Stimulated activated CD8-positive, alpha-beta memory T cell treated with anti-CD3 and anti-CD28 coated beads, Interleukin-2, amount 100 ng/mL, for 48 hours (primary cell): Measurements from ENCODE around the gene ADGRD1.
"Not testable (repeated sequence)": the region's sequence is repeated elsewhere in the genome, so short reads cannot be mapped to it uniquely, and the experiment has no call there.

Source experiments
- DNase-seq, 2 donors: peaks; one replicate each; pipeline ENCODE4 v3.0.0-alpha.2; 2020; ENCODE audit warnings: low read depth in 2 of 2

ADGRD1 gene

DNA sequence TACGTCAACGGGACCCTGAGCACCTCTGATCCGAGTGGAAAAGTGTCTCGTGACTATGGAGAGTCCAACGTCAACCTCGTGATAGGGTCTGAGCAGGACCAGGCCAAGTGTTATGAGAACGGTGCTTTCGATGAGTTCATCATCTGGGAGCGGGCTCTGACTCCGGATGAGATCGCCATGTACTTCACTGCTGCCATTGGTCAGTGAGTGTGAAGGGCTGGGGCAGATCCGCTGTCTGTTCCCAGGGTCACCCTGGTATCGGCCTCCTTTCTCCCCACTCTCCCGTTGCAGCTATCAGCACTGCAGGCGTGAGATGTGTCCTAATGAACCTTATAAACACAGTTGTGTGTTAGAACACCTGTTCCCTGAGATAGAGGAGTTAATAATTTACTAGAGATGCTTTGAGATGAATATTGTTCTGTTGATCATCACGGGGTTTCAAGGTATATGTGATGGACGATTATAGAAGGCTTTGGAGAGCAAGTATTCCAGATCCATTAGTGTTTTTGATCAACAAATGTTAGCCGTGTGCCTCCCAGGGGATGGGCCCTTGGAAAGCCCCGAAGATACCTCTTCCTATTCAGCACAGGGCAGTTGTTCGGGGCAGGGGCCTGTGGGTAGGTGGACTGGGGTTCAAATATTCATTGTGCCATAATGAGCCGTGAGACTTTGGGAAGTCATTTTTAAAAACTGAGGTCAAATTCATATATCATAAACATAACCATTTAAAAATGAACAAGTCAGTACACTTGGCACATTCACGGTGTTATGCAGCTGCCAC is 33.6 kb downstream of the ADGRD1 start:
- DNase-seq, result no peak

DNA sequence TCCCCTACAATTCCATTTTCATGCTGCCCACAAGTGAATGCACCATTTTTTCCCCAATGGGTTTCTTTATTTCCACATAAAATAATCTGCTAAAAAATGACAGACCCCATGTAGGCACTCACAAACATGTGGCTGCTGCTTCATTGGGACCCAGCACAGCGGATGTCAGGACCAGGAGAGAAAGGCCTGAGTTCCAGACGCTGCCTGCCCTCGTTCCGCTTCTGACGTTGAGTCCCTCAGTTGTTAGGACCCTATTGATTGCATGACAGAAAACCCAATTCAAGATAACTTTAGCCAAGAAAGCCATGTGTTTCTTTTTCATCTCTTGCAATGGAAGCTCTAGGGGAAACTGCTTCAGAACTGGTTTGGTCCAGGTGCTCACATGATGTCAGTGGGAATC is 34.6 kb downstream of the ADGRD1 start:
- no peak for DNase-seq

DNA sequence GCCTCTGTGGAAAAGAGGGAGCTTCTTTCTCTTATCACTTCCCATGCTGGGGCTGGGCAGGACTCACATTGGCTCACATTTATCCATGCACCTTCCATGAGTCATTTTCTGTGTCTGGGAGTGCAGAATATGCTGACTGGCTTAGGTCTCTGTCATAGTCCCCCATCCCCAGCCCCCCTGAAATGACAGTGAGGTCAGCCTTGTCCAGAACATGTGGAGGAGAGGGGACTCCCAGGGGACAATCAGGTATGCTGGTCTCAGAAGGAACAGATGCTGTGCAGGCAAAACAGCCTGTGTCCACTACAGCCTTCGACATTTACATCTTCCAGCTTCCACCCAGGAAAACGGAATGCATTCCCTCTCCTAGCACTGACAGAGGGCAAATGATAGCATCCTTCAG is 35.0 kb downstream of the ADGRD1 start:
- no peak for DNase-seq

DNA sequence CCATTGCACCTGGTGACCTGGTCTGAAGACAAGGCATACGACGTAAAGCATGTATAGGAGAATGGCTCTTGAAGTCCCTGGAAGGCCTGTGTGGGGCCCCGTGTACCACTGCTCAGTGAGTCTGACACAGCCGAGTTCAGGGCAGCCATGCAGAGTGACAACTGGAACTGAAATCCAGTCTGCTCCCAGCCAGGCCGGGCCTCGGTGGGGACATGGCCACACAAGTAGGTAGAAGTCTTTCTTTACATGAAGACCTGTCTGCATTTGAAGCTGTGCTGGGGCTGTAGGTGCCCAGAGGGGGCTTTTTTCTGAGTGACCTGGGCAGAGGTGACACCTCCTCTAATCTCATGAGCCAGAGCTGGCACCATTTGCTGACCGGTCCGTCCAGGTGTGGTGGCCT is 35.7 kb downstream of the ADGRD1 start:
- no peak for DNase-seq

DNA sequence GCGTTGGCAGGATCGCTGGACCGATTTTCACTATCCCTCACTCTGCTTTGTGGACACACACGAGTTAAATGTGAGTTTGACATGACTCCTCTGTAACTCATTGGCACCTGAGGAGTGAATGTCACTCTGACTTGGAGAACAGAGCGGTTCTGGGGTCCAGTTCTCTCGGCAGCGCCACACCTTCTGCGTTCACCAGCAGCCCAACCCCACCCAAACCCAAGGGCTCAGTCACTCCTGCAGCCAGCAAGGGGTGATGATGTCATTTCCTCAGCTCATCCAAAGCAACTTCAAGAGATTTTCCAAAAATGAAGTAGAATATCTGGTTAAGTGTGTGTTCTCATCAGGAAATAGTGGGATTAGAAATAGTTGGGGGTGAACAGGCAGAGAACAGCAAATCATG is 36.3 kb downstream of the ADGRD1 start:
- DNase-seq, result no peak

DNA sequence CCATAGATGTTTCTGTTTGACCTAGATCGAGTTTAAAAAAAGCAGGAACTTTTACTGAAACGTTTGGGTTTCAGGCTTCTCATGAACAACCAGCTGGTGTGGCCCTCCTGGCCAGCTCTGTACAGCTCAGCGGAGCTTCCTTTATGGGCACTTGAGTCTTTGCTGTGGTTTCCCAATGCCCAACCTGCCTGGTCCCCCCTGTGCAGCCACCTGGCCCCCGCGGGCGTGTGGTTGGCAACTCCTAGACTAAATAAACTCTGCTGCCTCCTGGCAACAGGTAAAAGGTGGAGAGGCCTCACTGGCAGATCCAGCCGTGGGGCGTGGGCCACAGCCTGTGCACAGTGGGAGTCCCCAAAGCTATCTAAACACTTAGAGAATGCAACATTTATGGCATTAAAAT is 38.7 kb downstream of the ADGRD1 start:
- DNase-seq, result no peak

DNA sequence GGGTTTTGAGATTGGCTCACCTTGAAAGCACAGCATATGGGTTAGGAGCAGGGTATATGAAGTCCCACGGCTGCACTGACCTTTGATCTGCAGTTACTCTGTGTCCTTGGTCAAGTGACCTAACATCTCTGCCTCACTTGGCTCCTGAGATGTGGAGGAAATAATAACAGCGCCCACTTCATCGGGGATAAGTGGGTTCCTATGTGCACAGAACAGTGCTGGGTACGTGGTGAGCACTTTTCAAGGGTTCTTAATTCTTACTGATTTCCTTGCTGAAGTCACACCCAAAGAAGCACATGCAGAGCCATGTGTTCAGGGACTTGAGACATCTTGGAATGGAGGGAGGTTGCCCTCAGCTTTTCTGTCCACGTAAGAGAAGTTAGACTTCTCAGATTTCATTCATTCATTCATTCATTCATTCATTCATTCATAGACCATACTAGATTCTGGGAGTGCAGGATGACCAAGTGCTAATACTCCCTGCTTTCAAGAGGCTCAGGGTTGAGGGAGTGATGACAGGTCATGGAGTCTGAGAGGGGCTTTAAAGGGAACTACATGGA is 39.4 kb downstream of the ADGRD1 start:
- DNase-seq, result no peak

DNA sequence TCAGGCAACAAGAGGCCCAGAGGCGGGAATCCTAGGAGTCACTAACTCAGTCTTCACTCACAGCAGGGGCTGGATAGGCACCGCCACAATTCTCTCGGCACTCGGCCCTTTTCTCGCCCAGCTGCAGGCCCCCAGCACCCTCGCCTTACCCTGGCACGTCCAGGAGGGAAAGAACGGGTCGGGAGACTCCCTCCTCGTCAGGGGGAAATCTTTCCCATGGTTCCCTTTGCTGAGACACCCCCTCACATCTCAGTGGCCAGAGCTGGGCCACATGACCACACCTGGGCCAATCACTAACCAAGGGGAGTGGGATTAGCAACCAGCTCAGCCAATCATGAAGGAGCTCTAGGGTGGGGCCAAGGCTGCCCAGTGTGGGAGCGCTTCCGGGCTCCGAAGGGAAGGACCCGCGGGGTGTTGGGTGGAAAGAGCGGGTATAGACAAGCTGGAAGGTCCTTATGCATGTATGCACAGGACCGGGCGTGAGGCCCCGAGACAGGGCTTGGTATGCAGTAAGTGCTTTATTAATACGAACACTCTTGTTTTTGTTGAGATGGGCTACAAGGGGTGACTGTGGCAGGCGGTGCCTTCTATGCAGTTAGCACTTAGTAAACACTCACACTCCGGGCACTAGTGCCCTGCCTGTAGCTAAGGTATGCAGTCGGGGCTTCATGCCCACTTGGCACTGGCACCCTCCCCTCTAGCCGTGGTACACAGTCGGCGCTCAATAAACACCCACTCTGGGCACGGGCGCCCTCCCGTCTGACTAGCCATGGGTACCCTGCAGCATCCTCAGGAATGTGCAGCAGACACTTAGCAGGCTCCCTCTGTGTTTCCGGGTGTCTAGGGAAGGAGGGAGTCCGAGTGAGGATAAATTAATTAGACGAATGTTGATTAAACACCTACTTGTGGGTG is 40.3 kb downstream of the ADGRD1 start:
- no peak for DNase-seq

DNA sequence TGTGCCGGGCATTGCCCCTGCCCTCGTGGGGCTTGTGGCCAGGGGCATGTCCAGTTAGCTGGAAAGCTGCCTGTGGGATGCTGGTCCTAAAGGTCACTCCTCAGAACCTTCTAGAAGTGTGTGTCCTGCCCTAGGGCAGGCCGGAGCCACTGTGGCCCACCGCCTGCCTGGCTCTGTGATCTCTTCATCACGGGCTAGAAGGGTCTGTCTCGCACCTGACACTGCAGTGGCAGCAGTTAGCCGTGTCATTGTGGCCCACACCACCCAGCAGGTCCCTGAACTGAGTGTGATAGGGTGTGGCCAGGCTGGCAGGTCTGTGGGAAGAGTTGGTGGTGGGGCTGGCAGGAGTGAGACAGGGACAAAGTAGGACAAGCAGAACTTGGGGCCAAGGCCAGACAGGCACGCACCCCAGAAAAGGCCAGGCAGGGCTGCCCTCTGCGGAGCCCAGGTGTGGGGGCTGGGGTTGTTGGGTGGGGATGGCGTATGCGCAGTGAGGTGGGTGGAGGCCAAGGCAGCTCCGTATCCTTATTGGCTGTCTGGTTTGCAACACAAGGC is 41.2 kb downstream of the ADGRD1 start:
- no peak for DNase-seq

DNA sequence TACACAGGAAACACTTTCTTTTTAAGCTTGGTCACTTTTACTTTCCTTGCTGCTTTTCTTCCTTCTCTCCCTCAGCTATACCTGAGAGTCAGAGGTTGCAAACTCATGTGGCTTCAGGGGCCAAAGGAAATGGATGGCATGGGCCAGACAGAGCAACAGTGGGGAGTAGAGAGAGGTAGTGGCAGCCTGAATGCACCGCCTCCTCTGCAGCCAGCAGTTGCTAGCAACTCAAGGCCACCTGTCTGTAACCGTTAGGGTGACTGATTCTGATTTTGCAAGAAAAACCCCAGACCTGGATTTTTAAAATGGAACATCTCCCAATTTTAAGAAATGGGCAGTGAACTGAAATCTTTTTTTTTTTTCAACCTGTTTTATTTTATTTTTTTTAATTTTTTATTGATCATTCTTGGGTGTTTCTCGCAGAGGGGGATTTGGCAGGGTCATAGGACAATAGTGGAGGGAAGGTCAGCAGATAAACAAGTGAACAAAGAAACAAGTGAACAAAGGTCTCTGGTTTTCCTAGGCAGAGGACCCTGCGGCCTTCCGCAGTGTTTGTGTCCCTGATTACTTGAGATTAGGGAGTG is 41.8 kb downstream of the ADGRD1 start:
- DNase-seq, result not testable (repeated sequence)

DNA sequence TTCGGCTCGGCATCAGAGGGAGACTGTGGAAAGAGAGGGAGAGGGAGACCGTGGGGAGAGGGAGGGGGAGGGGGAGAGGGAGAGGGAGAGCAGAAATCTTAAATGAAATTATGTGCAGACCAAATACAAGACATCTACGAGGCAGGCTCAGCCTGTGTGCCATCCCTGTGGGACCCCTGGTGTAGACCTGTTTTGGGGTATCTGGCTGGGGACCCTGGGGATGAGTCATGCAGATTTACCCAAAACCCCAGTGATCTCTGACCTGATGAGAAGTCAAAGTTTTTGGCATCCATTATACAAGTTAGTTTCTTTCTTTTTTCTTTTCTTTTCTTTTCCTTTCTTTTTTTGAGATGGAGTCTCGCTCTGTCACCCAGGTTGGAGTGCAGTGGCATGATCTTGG is 44.4 kb downstream of the ADGRD1 start:
- DNase-seq, result no peak

DNA sequence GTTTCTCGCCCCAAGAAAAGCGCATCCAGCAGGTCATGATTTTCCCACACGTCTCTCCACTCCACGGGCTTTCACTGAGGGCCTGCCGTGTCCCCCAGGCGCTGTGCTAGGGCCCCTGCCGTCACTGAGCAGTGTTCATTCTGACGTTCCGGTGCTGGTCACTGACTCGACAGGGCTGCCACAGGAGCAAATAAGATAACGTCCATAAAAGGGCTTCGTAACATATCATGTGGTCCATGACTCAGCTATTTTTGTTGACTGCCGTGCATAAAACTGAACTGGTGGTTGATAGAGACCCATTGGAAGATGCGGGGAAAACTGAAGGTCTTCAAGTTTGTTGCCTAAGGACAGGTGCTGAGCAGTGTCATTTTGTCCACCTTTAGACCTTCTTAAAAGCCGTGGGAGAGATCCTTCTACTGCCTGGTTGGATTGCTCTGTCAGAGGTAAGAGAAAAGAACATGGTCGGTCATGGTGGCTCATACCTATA is 46.3 kb downstream of the ADGRD1 start:
- no peak for DNase-seq

DNA sequence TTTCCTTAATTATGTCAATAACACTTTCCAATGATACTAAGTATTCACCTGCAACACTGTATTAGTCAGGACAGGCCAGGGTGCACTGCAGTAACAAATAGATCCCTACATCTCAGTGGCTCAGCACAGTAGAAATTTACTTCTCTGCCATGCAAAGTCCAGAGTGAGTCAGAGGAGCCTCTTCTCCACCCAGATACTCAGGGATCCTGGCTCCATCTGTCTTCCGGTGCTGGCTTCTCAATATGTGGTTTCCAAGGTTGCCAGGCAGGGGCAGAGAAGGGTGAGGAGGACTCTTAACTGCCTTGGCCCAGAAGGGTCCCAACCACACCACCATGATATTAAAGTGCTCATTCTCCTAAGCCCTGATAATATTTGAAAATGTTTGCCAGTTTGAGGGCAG is 47.8 kb downstream of the ADGRD1 start:
- no peak for DNase-seq

DNA sequence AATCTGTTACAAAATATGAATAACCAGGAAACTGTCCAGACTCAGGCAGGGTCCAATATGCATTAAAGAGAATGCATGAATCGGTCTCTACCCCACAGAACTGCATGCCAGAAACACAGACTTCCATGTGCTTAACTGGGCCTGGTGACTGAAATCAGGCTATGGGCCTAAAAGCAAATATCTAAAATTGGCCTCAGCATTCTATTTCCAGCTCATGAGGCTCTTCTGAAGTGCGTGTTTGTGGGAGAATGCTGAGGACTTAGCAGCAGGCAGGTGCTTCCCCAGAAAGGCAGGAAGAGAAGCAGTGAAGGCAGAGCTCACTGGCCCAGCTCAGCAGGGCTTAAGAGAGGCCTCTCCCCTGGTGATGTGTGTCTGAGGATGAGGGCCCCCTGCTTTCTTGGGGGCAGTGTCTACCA is 48.5 kb downstream of the ADGRD1 start:
- no peak for DNase-seq

DNA sequence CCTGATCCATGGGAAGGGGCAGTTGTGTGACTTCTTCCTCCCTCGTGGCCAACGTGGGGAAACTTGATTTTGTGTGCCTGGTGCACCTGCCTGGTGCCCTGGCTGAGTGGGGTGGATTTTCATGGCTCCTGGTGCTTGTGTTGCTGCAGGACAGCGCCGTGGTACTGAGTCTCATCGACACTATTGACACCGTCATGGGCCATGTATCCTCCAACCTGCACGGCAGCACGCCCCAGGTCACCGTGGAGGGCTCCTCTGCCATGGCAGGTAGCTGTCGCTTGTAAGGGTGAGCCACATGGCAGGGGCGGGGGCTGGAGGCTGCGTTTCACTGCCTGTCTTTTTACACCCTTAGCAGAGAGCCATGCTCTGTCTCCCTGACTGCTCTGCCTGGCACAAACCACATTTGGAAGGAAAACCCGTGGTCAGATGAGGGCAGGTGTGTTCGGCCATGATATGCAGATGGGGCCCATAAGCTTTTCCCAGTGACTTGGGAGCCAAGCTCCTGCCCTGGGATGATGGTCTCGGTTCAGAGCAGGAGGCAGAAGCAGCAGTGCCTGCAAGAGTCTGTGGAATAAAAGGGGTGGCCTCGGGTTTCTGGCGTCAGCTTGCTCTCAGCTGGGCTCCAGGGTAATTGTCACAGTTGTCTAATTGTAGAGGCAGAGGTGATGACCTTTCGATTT is 49.5 kb downstream of the ADGRD1 start:
- no peak for DNase-seq

DNA sequence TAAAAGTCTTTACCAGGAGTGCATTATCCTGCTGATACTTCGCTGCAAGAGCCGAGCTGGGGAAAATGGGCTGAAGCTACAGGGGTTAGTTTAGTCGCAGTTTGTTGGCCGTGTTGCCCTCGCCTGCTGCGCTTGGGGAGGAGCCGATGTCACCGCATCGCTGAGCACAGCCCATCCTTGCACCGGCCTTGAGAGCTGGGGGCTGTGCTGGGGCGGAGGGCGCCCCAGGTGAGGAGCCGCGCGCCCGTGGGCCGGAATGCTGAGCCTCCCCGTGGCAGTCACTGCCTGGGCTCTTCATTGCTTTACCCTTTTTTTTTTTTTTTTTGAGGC is 50.0 kb downstream of the ADGRD1 start:
- no peak for DNase-seq

DNA sequence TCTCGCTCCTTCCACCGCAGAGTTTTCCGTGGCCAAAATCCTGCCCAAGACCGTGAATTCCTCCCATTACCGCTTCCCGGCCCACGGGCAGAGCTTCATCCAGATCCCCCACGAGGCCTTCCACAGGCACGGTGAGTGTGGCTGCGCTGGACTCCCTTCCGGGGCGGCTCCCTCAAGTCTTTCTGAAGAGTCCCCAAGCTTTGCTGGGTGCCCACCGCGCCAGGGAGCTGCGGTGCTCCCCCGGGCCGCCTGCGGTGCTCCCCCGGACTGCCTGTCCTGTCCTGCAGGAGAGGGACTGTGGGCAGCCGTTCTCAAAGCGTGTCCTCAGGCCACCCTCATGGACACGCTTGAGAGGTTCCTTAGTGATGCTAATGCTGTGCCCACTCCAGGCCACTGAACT is 50.5 kb downstream of the ADGRD1 start:
- no peak for DNase-seq

DNA sequence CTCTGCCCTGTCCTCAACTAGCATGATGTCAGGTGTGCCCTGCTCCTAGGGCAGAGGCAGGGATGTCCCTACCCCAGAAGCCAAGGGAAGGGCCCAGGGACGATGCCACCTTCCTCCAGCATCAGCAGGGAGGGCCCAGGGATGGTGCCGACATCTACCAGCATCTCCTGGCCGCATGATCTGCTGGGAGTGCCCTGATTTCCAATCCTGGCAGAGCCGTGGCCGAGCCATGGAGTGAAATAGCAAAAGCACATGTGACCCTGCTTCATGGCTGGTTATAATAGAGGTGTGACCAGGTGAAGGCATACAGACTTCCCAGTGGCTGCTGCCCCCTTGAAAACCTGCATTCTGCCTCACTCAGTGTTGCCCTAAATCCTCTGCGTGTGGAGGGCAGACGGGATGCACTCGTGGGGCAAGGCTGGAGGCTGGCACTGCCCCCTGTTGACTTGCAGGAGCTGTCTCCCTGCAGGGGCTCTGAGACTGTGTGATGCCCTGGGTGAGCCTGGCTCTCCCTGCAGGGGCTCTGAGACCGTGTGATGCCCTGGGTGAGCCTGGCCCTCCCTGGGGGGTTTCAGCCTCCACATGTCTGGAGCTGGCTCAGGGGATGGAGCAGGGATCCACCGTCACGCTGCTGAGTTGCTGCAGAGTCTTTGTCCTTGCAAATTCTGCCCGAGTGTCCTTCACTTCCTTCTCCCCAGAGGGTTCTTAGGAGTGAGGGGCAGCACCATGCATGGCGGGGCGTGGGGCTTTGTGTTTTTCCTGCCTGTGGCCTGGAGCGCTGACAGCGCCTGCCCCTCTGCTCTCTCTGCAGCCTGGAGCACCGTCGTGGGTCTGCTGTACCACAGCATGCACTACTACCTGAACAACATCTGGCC is 51.7 kb downstream of the ADGRD1 start:
- no peak for DNase-seq

DNA sequence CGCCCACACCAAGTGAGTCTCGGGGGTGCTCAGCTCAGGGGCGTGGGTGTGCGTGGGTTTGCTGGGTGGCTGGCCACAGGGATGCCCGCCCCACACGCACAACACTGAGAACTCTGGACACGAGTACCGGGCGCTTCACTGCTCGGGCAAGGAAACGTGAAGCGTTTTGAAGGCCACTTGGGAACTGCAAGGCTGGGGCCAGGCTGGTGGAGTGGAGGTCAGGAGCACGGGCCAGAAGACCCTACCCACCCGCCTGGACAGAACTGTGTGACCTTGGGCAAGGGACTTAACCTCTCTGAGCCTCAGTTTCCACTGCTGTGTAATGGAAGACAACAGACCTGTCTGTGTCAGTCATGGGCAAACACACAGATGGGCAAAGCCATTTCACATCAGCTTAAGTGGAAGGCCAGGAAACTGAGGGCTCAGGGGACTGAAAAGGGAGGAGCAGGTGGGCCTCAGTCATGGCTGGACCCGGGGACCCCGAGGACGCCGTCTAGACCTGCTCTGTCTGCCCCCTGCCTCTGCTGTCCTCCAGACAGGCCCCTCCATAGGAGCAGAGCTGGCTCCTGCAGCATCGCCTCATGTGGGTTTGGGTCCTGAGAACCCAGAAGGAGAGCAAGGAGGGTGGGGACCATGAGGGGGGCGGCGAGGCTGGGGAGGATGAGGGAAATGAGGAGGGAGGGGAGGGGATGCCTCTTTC is 52.5 kb downstream of the ADGRD1 start:
- DNase-seq, result no peak
